BLaER1 (cell line): ENCODE measurements around the gene VANGL2.
"Not testable (repeated sequence)": the region's sequence is repeated elsewhere in the genome, so short reads cannot be mapped to it uniquely, and the experiment has no call there.

ENCODE experiments used
- H3K27ac ChIP-seq: shearing (Covaris generic); formaldehyde crosslinking; 2 replicates; pipeline ENCODE4 v1.8.1; 2022
- H3K27me3 ChIP-seq: shearing (Covaris generic); formaldehyde crosslinking; 2 replicates; pipeline ENCODE4 v1.8.1; 2022
- H3K36me3 ChIP-seq: shearing (Covaris generic); formaldehyde crosslinking; 2 replicates; pipeline ENCODE4 v1.8.1; 2022
- H3K4me1 ChIP-seq: shearing (Covaris generic); formaldehyde crosslinking; 2 replicates; pipeline ENCODE4 v1.8.1; 2022
- H3K4me2 ChIP-seq: shearing (Covaris generic); formaldehyde crosslinking; 2 replicates; pipeline ENCODE4 v1.8.1; 2022
- H3K4me3 ChIP-seq: shearing (Covaris generic); formaldehyde crosslinking; 2 replicates; pipeline ENCODE4 v1.8.1; 2022
- H3K9ac ChIP-seq: shearing (Covaris generic); formaldehyde crosslinking; 2 replicates; pipeline ENCODE4 v1.8.1; 2022
- H3K9me3 ChIP-seq: shearing (Covaris generic); formaldehyde crosslinking; 2 replicates; pipeline ENCODE4 v1.8.1; 2022
- H4K20me1 ChIP-seq: shearing (Covaris generic); formaldehyde crosslinking; 2 replicates; pipeline ENCODE4 v1.8.1; 2022
- Cebpa-rat ChIP-seq: shearing (Covaris generic); IDR thresholded peaks from 2 replicates; pipeline ENCODE4 v1.8.1; 2022

Gene VANGL2

DNA sequence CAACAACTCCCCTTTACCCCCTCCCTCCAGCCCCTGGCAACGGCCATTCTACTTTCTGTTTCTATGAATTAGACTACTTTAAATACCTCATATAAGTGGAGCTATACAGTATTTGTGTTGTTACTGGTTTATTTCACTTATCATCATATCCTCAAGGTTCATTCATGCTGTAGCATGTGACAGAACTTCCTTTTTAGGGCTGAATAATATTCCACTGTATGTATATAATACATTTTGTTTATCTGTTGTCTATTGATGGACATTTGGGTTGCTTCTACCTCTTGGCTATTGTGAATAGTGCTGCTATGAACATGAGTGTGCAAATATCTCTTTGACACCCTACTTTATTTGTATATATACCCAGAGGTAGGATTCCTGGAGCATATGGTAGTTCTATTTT lies 31.3 kb upstream of the VANGL2 start:
- Histone ChIP-seq H3K9ac (no peak overlapping the region), H3K4me3 (no peak overlapping the region), H3K27me3 (no peaks in the 10 kb centered on the region), H3K36me3 (no peaks in the 10 kb centered on the region), H3K4me1 (peaks cover 5% of the 10 kb centered on the region), H3K4me2 (no peak overlapping the region), H3K27ac (no peak overlapping the region), H3K9me3 (no peaks in the 10 kb centered on the region), H4K20me1 (no peaks in the 10 kb centered on the region)
- TF ChIP-seq Cebpa-rat = no peak

DNA sequence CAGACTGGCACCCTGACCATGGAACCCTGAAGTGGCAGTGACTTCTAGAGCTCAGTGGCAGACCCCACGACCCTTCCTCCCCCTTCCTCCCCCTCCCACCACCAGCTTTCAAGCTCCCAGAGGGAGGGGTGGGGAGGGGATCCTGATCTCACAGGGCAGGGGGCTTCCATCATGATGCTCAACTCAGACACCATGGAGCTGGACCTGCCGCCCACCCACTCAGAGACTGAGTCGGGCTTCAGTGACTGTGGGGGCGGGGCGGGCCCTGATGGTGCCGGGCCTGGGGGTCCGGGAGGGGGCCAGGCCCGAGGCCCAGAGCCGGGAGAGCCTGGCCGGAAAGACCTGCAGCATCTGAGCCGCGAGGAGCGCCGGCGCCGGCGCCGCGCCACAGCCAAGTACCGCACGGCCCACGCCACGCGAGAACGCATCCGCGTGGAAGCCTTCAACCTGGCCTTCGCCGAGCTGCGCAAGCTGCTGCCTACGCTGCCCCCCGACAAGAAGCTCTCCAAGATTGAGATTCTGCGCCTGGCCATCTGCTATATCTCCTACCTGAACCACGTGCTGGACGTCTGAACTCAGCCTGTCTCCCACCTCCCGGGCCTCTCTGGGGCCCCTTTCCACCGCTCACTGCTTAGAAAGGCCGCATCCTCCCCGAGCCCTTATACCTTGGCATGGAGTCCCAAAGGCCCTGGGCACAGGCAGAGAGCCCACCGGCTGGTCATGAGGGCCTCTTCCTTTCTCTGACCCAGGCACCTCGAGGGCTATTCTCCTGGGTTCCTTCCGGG lies 29.6 kb upstream of the VANGL2 start:
- Histone ChIP-seq H3K4me3 (no peak overlapping the region), H3K27ac (no peak overlapping the region), H3K4me2 (no peak overlapping the region), H3K27me3 (no peaks in the 10 kb centered on the region), H3K9ac (no peak overlapping the region), H4K20me1 (no peaks in the 10 kb centered on the region), H3K4me1 (peaks cover 22% of the 10 kb centered on the region), H3K36me3 (no peaks in the 10 kb centered on the region), H3K9me3 (no peaks in the 10 kb centered on the region)
- no peak for TF ChIP-seq Cebpa-rat

DNA sequence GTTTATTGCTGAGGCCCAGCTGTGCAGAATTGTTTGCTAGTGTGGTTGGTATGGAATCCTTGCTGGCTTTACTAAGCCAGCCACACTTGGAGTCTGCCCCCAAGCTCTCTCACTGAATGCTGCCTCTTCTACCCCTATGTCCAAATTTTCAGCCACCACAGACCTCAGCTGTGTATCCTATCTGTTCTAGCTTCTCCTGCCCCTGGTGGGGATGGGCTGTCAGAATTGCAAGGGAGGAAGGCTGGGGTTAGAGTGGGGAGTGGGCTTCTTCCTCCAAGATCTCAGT lies 29.1 kb upstream of the VANGL2 start:
- Histone ChIP-seq H3K36me3 (no peaks in the 10 kb centered on the region), H3K27ac (no peak overlapping the region), H4K20me1 (no peaks in the 10 kb centered on the region), H3K4me3 (no peak overlapping the region), H3K9me3 (no peaks in the 10 kb centered on the region), H3K4me2 (no peak overlapping the region), H3K9ac (no peak overlapping the region), H3K27me3 (no peaks in the 10 kb centered on the region), H3K4me1 (peaks cover 27% of the 10 kb centered on the region)
- no peak for TF ChIP-seq Cebpa-rat

DNA sequence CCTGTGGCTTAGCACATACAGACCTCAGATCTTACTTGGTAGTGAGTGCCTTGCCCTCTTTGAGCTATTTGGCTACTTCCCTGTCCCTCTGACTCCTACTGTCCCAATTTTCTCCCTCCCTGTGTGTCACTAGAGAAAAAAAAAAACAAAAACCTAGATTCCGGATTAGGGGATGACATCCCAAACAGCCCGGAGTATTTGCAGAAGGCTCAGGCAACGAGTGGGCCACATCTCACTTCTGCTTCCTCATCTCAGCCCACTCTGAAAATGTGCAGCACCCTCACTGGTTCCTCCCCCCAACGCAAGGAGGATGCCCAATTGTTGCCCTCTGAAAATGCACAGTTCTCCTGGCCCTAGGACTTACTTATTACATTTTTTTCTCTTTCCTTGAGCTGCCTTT lies 28.6 kb upstream of the VANGL2 start:
- no peaks in the 10 kb centered on the region for H3K36me3 ChIP-seq
- no peak overlapping the region for H3K4me2 ChIP-seq
- no peak overlapping the region for H3K9ac ChIP-seq
- no peaks in the 10 kb centered on the region for H4K20me1 ChIP-seq
- peaks cover 30% of the 10 kb centered on the region for H3K4me1 ChIP-seq
- H3K27ac ChIP-seq = no peak overlapping the region
- no peak overlapping the region for H3K4me3 ChIP-seq
- no peaks in the 10 kb centered on the region for H3K27me3 ChIP-seq
- no peak for TF ChIP-seq Cebpa-rat
- H3K9me3 ChIP-seq = no peaks in the 10 kb centered on the region

DNA sequence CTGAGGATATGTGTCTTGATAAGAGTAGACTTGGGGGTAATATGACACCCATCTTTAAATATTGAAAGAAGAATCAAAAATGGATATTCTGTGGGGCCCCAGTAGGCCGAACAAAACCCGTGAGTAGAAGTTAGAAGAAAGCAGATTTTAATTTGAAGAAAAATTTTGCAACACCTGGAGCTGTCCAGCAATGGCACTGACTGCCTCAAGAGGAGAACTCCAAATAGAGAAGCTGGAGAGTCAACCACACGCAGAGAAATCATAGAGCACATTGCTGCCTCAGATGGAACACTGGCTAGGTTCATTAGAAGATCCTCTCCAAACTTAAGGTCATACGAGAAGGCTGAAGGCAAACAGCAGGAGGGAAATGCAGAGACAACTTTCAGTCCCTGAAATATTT lies 26.7 kb upstream of the VANGL2 start:
- H3K9ac ChIP-seq = no peak overlapping the region
- H4K20me1 ChIP-seq = no peaks in the 10 kb centered on the region
- peak overlapping the region; percentile 86; the same call in 1 of the 2 replicates for H3K27ac ChIP-seq
- H3K36me3 ChIP-seq = no peaks in the 10 kb centered on the region
- peak overlapping the region; percentile 97 for H3K4me2 ChIP-seq
- peaks cover 30% of the 10 kb centered on the region for H3K4me1 ChIP-seq
- TF ChIP-seq Cebpa-rat = no peak
- no peak overlapping the region for H3K4me3 ChIP-seq
- no peaks in the 10 kb centered on the region for H3K27me3 ChIP-seq
- no peaks in the 10 kb centered on the region for H3K9me3 ChIP-seq

DNA sequence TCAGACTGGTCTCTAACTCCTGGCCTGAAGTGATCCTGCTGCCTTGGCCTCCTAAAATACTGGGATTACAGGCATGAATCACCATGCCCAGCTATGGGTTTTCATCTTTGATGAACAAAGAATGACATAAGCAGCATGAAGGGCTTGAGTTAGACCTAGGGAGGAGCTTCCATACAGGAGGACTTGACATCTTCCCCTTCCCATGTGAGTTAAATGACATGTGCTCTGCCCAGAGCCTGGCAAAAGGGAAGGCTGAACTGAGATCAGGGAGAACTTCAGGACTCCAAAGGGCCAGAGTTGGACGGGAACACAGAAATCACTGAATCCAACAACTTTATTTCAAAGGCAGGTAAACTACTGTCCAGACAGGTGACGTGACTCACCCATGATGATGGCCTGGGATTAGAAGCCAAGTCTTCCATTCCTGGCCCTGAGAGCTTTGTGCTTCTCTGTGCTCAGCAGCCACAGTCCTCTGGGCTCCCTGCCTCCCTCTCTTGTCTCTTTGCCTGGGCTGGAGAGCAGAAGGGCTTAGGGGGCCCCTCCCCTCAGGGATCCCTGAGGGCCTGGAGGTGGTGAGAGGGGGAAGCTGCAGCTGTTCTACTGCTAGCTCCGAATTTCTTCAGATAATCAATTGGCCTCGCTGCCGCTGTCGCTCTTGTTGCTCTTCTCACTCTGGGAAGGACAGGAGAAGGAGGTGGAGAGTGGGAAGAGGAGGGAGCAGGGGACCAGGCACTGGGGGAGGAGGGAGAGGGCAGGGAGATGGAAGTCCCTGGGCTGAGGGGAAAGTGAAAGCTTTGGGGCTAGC lies 25.9 kb upstream of the VANGL2 start:
- H3K4me3 ChIP-seq = peak overlapping the region; percentile 61
- no peaks in the 10 kb centered on the region for H3K9me3 ChIP-seq

DNA sequence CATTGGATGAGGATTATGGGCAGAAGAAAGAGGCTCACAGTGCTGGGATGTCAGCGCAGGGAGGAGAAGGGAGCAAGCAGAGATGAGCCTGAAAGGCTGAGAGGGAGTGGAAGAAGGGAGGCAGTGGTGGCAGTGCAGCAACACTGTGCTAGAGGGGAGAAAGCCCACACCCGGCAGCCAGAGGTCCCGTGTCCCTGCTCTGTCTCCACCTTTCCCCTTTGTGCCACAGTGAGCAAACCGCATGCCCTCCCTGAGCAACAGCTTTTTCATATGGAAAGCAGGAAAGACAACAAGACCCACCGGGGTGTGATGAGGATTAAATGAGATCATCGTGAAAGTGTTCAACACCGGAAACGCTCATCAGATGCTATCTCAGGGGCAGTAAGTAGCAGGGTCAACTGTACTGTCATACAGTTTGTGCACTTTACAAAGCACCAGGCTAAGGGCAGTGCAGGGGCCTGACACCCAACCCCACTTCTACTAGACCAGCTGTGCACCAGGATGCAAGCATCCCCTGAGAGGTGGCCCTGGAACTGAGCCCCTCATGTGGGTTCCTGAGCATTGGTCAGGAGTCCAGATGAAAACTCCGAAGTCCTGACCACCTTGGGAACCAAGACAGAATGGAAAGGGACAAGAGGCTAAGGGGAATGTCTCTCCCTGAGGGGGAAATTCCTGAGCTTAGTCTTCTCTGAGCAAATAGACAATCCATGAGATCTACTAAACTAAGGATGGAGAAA lies 24.4 kb upstream of the VANGL2 start:
- Histone ChIP-seq H3K27ac (peak overlapping the region; percentile 86), H3K27me3 (no peaks in the 10 kb centered on the region), H4K20me1 (no peaks in the 10 kb centered on the region), H3K9ac (peak overlapping the region; percentile 75), H3K9me3 (no peaks in the 10 kb centered on the region), H3K4me2 (peak overlapping the region; percentile 97), H3K4me1 (peaks cover 30% of the 10 kb centered on the region), H3K4me3 (peak overlapping the region; percentile 61), H3K36me3 (no peaks in the 10 kb centered on the region)
- TF ChIP-seq Cebpa-rat = no peak

More for the DNA sequence above, 25.9 kb upstream of the VANGL2 start:
- Histone ChIP-seq H3K27me3 (no peaks in the 10 kb centered on the region), H3K36me3 (no peaks in the 10 kb centered on the region), H3K4me2 (peak overlapping the region; percentile 97), H3K9ac (peak overlapping the region; percentile 75), H3K4me1 (peaks cover 30% of the 10 kb centered on the region), H4K20me1 (no peaks in the 10 kb centered on the region), H3K27ac (peak overlapping the region; percentile 86)
- no peak for TF ChIP-seq Cebpa-rat

DNA sequence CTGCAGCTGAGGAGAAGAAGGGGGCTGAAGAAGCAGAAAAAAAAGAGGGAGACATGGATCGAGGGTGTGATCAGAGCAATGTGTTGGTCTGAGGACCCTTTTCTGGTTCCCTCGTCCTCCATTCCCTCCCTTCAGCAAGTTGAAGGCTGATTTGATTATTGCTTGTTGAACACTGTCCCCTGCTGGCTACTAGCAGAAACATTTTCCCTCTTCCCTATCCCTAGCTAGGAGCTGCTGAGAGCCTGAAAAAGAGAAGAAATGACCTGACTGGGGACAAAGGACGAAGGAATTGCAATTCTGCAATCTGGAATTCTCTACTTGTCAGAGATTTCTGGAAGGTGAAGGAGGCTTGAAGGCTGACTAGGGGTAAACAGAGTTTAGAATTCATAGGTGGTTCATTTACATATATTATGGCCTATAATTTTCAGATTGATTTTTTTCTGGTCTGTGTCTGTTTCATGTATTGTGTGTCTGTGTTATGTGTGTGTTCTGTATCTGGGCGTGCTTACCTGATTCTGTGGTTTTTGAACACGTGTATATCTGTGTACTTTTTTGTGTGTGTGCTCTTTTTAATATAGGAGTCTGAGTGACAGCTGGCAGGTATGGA lies 23.7 kb upstream of the VANGL2 start:
- Histone ChIP-seq H3K9ac (peak overlapping the region; percentile 75; the same call in 1 of the 2 replicates), H4K20me1 (no peaks in the 10 kb centered on the region), H3K36me3 (no peaks in the 10 kb centered on the region), H3K4me2 (peak overlapping the region; percentile 97), H3K4me3 (peak overlapping the region; percentile 61; the same call in 1 of the 2 replicates), H3K9me3 (no peaks in the 10 kb centered on the region), H3K27ac (peak overlapping the region; percentile 86), H3K4me1 (peaks cover 30% of the 10 kb centered on the region), H3K27me3 (no peaks in the 10 kb centered on the region)
- no peak for TF ChIP-seq Cebpa-rat

DNA sequence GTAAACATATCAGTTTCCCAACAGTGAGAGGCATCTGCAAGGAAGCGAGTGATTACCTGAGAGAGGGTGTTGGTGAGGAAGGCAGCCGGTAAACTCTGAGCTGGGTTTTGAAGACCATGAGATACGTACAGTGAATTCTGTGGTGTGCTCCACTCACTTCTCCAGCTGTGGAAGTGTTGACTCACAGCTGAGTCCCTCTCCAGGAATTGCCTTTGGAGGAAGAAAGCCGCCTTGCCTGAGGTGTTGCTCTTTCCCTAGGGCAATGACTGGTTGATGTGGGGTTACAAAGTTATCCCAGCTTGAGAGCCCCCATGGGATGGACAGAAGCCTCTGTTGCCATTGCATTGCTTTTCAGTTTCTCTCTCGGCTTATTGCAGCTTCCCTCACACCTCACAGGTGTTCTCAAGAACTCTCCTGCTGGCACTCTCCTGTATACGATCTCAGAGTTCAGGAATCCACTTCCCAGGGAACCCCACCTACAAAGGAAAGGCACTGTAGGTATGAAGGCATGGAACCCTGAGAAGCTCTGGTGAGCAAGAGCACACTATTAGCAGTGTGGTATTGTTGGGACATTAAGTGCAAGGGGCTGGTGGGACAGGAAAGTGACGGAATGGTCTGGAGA lies 22.7 kb upstream of the VANGL2 start:
- Histone ChIP-seq H3K9me3 (no peaks in the 10 kb centered on the region), H3K4me1 (peaks cover 30% of the 10 kb centered on the region), H3K4me2 (no peak overlapping the region), H4K20me1 (no peaks in the 10 kb centered on the region), H3K9ac (no peak overlapping the region), H3K27ac (no peak overlapping the region), H3K27me3 (no peaks in the 10 kb centered on the region), H3K4me3 (no peak overlapping the region), H3K36me3 (no peaks in the 10 kb centered on the region)
- TF ChIP-seq Cebpa-rat = no peak

DNA sequence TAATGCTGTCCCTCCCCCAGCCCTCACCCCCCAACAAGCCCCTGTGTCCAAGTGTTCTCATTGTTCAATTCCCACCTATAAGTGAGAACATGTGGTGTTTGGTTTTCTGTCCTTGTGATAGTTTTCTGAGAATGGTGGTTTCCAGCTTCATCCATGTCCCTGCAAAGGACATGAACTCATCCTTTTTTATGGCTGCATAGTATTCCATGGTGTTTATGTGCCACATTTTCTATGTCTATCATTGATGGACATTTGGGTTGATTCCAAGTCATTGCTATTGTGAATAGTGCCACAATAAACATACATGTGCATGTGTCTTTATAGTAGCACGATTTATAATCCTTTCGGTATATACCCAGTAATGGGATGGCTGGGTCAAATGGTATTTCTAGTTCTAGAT lies 15.6 kb upstream of the VANGL2 start:
- not testable (repeated sequence) for H3K4me3 ChIP-seq, H4K20me1 ChIP-seq, H3K27ac ChIP-seq

DNA sequence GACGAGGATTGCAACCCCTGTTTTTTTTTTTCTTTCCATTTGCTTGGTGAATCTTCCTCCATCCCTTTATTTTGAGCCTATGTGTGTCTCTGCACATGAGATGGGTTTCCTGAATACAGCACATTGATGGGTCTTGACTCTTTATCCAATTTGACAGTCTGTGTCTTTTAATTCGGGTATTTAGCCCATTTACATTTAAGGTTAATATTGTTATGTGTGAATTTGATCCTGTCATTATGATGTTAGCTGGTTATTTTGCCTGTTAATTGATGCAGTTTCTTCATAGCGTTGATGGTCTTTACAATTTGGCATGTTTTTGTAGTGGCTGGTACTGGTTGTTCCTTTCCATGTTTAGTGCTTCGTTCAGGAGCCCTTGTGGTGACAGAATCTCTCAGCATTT lies 12.0 kb upstream of the VANGL2 start:
- H3K9ac ChIP-seq, H4K20me1 ChIP-seq, H3K36me3 ChIP-seq, H3K4me3 ChIP-seq, H3K4me1 ChIP-seq, H3K27ac ChIP-seq, H3K27me3 ChIP-seq, H3K4me2 ChIP-seq: not testable (repeated sequence)
- peaks cover 17% of the 10 kb centered on the region for H3K9me3 ChIP-seq

More for the DNA sequence above, 15.6 kb upstream of the VANGL2 start:
- H3K36me3 ChIP-seq, H3K4me1 ChIP-seq, H3K4me2 ChIP-seq, H3K9ac ChIP-seq, H3K27me3 ChIP-seq: not testable (repeated sequence)
- H3K9me3 ChIP-seq = peaks cover 14% of the 10 kb centered on the region
